B cell (primary cell): ENCODE measurements around the gene TK2.

Experiments
- CTCF ChIP-seq: fragments of 200-600 bp; IDR thresholded peaks from one replicate; pipeline ENCODE4 v1.8.0; 2022; ENCODE audit warnings: antibody characterized with exemption, mild to moderate bottlenecking
- EZH2 ChIP-seq: IDR thresholded peaks from 2 replicates; pipeline ENCODE4 v1.6.1; 2012; ENCODE audit warnings: borderline replicate concordance, low read depth, mild to moderate bottlenecking, moderate library complexity, low read length; ENCODE audit not compliant: insufficient read depth, poor library complexity, severe bottlenecking

- TF ChIP-seq CTCF (no peak), EZH2 (no peak)
Measured at GRCh38 chr16:66574081-66574480, 24.2 kb upstream of the TK2 start.
